GM20431 (cell line): Measurements from ENCODE around the gene PRPSAP2.
"Not testable (repeated sequence)": the region's sequence is repeated elsewhere in the genome, so short reads cannot be mapped to it uniquely, and the experiment has no call there.

Experiments used
- in situ Hi-C: fragments of 300-500 bp; cut with MseI, MboI; formaldehyde crosslinking; loops from one replicate; pipeline ENCODE4 v1.15.0; 2020; ENCODE audit warnings: low sequenced_read_pairs; ENCODE audit not compliant: unreplicated experiment

The PRPSAP2 gene

GRCh38 chr17:18888766-18889290, 30.9 kb downstream of the PRPSAP2 start:
- in situ Hi-C loops, result no loop called here

DNA sequence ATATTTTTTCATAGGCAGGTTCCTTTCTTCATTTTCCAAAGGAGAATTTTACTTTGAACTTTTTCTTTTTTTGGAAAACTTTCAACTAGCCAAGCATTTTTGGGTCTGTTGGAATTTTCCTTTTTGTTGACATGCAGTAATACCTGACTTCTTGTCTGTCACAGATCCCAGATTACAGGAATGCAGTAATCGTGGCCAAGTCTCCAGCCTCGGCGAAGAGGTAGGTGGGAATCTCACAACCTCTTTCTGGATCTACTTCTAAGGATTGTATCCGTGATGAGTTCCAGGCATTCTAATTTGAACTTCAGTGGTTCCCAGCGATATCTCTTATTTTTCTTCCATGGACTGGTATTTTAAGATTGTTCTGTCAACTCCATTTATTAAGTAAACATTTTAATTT, 31.7 kb downstream of the PRPSAP2 start:
- in situ Hi-C loops, result no loop called here

- in situ Hi-C loops, result no loop called here
Measured at GRCh38 chr17:18891541-18891940, 33.6 kb downstream of the PRPSAP2 start.

GRCh38 chr17:18896146-18896545, 38.2 kb downstream of the PRPSAP2 start:
- in situ Hi-C loops, result no loop called here

DNA sequence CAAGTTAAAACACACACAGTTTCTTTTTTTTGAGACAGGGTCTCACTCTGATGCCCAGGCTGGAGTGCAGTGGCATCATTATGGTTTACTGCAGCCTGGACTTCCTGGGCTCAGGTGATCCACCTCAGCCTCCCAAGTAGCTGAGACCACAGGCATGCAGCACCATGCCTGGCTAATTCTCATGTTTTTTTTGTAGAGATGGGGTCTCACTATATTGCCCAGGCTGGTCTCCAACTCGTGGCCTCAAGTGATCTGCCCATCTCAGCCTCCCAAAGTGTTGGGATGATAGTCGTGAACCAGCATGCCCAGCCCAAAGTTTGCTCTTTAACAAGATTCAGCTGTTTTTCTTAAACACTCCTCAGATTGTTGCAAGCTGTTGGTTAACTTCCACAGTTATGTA, 39.0 kb downstream of the PRPSAP2 start:
- in situ Hi-C loops, result no loop called here

DNA sequence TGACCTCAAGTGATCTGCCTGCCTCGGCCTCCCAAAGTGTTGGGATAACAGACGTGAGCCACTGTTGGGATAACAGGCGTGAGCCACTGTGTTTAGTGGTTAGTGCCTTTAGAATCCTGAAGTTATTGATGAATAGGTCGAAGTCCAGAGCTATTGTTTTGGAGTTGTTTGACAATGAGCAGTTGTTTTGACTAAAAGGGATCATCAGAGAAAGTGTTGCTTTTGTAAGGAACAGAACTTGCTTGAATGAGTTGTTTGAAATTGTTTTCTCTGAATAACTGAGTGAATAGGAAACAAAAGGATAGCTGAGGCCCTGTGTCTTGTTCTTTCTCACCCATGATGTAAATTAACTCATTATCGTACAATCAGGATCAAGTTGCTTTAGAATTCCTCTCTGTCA, 46.6 kb downstream of the PRPSAP2 start:
- in situ Hi-C loops, result no loop called here

DNA sequence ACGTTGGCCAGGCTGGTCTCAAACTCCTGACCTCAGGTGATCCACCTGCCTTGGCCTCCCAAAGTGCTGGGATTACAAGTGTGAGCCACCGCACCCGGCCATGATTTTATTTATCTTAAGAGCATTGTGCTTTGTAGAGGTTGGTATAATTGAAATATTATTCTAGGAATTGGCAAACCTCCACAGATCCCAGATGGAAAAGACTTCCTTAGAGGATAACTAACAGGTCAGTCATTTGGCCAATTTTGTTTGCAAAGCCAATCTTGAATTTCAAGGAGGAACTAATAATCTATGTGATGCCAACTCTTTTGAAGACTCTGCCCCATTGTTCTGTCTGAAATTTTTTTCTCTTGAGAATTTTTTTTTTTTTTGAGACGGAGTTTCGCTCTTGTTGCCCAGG, 47.3 kb downstream of the PRPSAP2 start:
- in situ Hi-C loops, result no loop called here

GRCh38 chr17:18910326-18910725, 52.4 kb downstream of the PRPSAP2 start:
- in situ Hi-C loops, result no loop called here

DNA sequence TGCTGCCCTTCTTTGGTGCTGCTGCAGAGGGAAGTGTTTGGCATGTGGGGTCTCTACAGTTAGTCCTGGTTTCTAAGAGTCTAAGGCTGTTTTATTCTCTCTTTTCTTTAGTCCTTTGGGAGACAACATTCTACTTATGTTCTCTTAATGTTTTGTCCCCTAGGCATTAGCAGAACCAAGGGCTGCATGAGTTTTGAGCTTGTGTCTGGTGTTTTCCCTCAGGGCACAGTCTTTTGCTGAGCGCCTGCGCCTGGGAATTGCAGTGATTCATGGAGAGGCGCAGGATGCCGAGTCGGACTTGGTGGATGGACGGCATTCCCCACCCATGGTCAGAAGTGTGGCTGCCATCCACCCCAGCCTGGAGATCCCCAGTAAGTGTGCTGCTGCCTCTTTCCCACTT, 53.0 kb downstream of the PRPSAP2 start:
- in situ Hi-C loops, result no loop called here

DNA sequence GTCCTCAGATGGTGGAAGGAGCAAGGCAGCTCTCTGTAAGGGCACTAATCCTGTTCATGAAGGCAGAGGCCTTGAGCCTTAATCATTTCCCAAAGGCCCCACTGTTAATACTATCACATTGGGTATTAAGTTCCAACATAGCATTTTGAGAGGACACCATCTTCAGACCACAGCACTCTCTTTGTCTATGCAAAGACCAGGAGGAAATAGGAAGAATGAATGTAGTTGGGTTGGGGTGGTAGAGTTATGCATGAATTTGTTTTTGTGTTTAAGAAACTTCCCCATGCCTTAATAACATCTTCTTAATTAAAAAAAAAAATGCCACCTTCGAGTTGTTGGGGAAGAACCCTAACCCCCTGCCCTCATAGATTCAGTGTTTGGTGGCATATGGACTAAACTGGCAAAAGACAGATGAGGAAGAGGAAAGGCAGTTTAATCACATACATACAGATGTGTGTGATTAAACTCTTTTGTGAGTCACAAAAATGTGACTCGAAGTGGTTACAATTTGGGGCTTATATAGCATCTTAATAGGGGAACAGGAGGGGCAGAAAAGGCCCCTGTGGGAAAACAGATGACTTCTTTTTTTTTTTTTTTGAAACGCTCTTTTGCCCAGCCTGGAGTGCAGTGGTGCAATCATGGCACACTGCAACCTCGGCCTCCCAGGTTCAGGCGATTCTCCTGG, 59.0 kb downstream of the PRPSAP2 start:
- in situ Hi-C loops, result no loop called here

DNA sequence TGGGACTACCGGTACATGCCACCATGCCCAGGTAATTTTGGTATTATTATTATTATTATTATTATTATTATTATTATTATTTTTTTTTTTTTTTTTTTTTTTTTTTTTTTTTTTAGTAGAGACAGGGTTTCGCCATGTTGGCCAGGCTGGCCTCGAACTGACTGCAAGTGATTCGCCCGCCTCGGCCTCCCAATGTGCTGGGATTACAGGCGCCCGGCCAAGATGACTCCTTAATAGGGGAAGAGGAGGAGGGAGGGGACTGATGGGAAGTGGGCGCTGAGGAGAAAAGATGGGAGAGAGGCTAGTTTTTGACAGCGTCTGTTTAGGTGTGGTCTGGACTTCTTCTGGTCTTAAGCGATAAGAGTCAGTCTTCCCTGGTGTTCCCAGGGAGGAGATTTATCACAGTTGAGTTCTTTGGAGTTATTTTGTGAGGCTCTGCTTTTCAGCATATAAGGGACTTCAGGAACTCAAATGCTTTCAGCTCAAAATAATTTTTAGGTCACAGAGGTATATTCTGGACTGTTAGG, 59.6 kb downstream of the PRPSAP2 start:
- in situ Hi-C loops, result no loop called here

GRCh38 chr17:18919963-18920362, 62.0 kb downstream of the PRPSAP2 start:
- in situ Hi-C loops, result no loop called here

GRCh38 chr17:18920911-18921441, 63.0 kb downstream of the PRPSAP2 start:
- in situ Hi-C loops, result no loop called here

GRCh38 chr17:18921485-18921884, 63.6 kb downstream of the PRPSAP2 start:
- in situ Hi-C loops, result no loop called here

GRCh38 chr17:18921912-18922451, 64.1 kb downstream of the PRPSAP2 start:
- in situ Hi-C loops, result no loop called here

DNA sequence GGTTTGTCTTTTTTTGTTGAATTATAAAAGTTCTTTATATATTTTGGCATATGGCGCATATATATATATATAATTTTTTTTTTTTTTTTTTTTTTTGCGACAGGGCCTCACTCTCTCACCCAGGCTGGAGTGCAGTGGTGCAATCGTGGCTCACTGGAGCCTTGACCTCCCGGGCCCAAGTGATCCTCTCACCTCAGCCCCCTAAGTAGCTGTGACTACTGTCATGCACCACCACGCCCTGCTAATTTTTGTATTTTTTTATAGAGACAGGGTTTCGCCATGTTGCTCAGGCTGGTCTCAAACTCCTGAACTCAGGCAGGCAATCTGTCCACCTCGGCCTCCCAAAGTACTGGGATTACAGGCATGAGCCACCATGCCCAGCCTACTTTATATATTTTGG, 64.7 kb downstream of the PRPSAP2 start:
- in situ Hi-C loops, result not testable (repeated sequence)

- in situ Hi-C loops, result loop anchor here (25.0 kb wide), 1 partner anchor 113 kb away; no protein-coding TSS in a partner anchor
Measured at GRCh38 chr17:18925187-18925586, 67.3 kb downstream of the PRPSAP2 start.

DNA sequence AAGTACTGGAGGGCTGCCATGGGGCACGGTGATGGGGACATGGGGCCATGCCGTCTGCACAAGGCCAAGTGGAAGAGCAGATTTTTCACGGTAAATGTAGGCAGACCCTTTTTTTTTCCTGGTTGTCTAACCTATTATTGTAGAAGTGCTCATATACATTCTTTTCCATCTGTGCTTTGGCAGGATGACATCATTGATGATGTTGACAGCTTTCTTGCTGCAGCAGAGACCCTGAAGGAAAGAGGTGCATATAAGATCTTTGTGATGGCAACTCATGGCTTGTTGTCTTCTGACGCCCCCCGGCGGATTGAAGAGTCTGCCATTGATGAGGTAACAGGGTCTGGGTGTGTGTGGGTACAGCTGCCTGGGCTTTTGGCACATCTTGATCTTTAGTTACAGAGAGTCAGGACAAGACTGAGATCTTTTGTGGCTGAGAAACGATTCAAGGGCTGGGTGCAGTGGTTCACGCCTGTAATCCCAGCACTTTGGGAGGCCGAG, 70.7 kb downstream of the PRPSAP2 start:
- in situ Hi-C loops, result loop anchor here (25.0 kb wide), 1 partner anchor 116 kb away; no protein-coding TSS in a partner anchor

DNA sequence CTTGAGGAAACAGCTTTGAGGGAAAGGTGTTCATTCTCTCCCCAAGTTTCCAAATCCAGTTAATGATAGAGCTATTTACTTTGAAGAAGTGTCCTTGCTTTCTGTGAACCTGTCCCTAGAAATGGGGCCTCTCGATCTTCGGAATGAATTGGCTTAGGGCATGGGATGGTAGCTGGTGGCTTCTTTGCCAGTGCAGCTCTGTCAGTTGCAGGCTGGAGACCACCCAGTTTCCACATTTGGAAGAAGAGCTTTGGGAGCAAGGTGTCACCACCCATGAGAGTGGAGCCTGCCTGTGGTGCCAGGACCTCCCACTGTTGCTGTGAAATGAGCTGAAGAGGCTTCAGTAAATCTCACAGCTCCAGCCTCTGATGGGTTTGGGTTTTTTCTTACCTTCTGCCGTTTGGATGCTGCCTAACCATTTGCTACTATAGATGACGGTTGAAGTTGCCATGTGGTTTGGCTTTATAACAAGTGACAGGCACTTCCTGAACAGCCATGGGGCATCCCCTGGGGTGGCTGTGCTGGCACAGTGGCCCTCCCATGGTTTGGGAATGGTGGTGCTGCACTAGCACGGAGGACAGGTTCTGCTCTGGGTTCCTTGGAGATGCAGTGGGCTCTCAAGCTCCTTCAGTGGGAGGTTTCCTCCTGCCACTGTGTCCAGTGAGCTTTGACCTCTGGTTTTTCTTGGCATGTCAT, 74.6 kb downstream of the PRPSAP2 start:
- in situ Hi-C loops, result loop anchor here (25.0 kb wide), 1 partner anchor 120 kb away; no protein-coding TSS in a partner anchor
